HCT116 (cell line): ENCODE measurements around the gene NAA15. TPM values are rescaled to one million over a fixed set of nuclear protein-coding genes. Genes with fewer than 3 reads are reported as not detected.

Experiments used
- ATAC-seq: fragments of 200-7000 bp; cut with Tn5 transposase; 2 replicates; pipeline ENCODE4 v1.9.1; 2020; ENCODE audit warnings: mild to moderate bottlenecking, moderate library complexity
- BruUV-seq: library from RNA; stranded (reverse); fragments of 400-500 nt; replicated peaks from 2 replicates; lab custom pipeline; 2021; lab: Mats Ljungman, UMichigan
- CTCF ChIA-PET: fragments of 300-600 bp; sonication (Branson Sonifier 250); formaldehyde crosslinking; loops from one replicate; lab custom pipeline; 2021; ENCODE audit warnings: antibody characterized with exemption; lab: Charles Lee
- POLR2A ChIA-PET: fragments of 300-600, 350-600 bp; sonication (Branson Sonifier 250); formaldehyde crosslinking; loops from one replicate; lab custom pipeline; 2021; ENCODE audit warnings: antibody characterized with exemption; lab: Charles Lee
- RAD21 ChIA-PET, 2 experiments: fragments of 300-600 bp; sonication (Branson Sonifier 250); formaldehyde crosslinking; loops; one replicate each; lab custom pipeline; 2023; ENCODE audit warnings: low total read pairs in 2 of 2; ENCODE audit not compliant: uncharacterized antibody in 2 of 2, unreplicated experiment in 2 of 2, low non-redundant PET in 1 of 2; lab: Charles Lee
- DNase-seq: peaks from one replicate; pipeline ENCODE4 v3.0.0-alpha.2; 2010; ENCODE audit warnings: low read depth, low spot score
- H2AFZ ChIP-seq: fragments of 200-600 bp; shearing (Covaris generic), sonication (generic); 2 replicates; pipeline ENCODE4 v1.6.1; 2017; ENCODE audit warnings: low read depth, mixed run types, mixed read lengths, antibody characterized with exemption, low read length; ENCODE audit not compliant: poor library complexity, severe bottlenecking
- H3K27ac ChIP-seq: 2 replicates; pipeline ENCODE4 v1.5.1; 2012; ENCODE audit warnings: low read depth, low read length
- H3K27me3 ChIP-seq: fragments of 200-600 bp; sonication (generic); 2 replicates; pipeline ENCODE4 v1.6.1; 2016; ENCODE audit warnings: mixed run types, low read length, mixed read lengths; ENCODE audit not compliant: insufficient read depth
- H3K36me3 ChIP-seq, 2 experiments: fragments of 200-500 bp in 1 of 2; fragments of 200-600 bp in 1 of 2; sonication (Bioruptor generic) in 1 of 2; sonication (generic) in 1 of 2; 2 replicates each; pipeline versions ENCODE4 v1.5.1 to v1.6.1; 2014 to 2016; ENCODE audit warnings: low read length in 2 of 2, inconsistent platforms in 1 of 2, mixed read lengths in 1 of 2, mixed run types in 1 of 2; ENCODE audit not compliant: insufficient read depth in 2 of 2, control insufficient read depth in 1 of 2
- H3K4me1 ChIP-seq, 2 experiments: fragments of 200-600 bp in 1 of 2; sonication (generic) in 1 of 2; 2 replicates each; pipeline versions ENCODE4 v1.5.1 to v1.6.1; 2012 to 2017; ENCODE audit warnings: low read length in 2 of 2, inconsistent platforms in 1 of 2, mild to moderate bottlenecking in 1 of 2, mixed read lengths in 1 of 2, mixed run types in 1 of 2, moderate library complexity in 1 of 2; ENCODE audit not compliant: insufficient read depth in 2 of 2, control insufficient read depth in 1 of 2
- H3K4me2 ChIP-seq: fragments of 200-600 bp; sonication (generic); 2 replicates; pipeline ENCODE4 v1.6.1; 2017; ENCODE audit warnings: mixed run types, low read length, mixed read lengths
- H3K4me3 ChIP-seq, 2 experiments: fragments of 200-600 bp in 1 of 2; sonication (generic) in 1 of 2; replicated peaks in 1 of 2; 2 replicates each; pipeline ENCODE4 v1.5.1; 2011 to 2016; ENCODE audit warnings: low read length in 2 of 2, control low read depth in 1 of 2, low read depth in 1 of 2, mild to moderate bottlenecking in 1 of 2, mixed read lengths in 1 of 2, mixed run types in 1 of 2
- H3K79me2 ChIP-seq: fragments of 200-600 bp; sonication (generic); 2 replicates; pipeline ENCODE4 v1.6.1; 2017; ENCODE audit warnings: mild to moderate bottlenecking, mixed run types, low read length, moderate library complexity, mixed read lengths; ENCODE audit not compliant: insufficient read depth
- H3K9ac ChIP-seq: fragments of 200-600 bp; sonication (generic); 2 replicates; pipeline ENCODE4 v1.6.1; 2016; ENCODE audit warnings: low read length, mixed read lengths
- H3K9me2 ChIP-seq: fragments of 200-600 bp; sonication (generic), shearing (Covaris generic); 2 replicates; pipeline ENCODE4 v1.6.1; 2017; ENCODE audit warnings: mixed run types, mild to moderate bottlenecking, moderate library complexity; ENCODE audit not compliant: insufficient read depth
- H3K9me3 ChIP-seq, 2 experiments: fragments of 200-500 bp in 1 of 2; fragments of 200-600 bp in 1 of 2; sonication (Bioruptor generic) in 1 of 2; sonication (generic) in 1 of 2; 2 replicates each; pipeline ENCODE4 v1.6.1; 2014 to 2017; ENCODE audit warnings: low read length in 2 of 2, mixed read lengths in 2 of 2, inconsistent platforms in 1 of 2, low read depth in 1 of 2, mild to moderate bottlenecking in 1 of 2, mixed run types in 1 of 2, moderate library complexity in 1 of 2; ENCODE audit not compliant: control insufficient read depth in 1 of 2, insufficient read depth in 1 of 2
- H4K20me1 ChIP-seq: fragments of 200-600 bp; sonication (generic), shearing (Covaris generic); 2 replicates; pipeline ENCODE4 v1.6.1; 2017; ENCODE audit warnings: mixed run types, mild to moderate bottlenecking, moderate library complexity; ENCODE audit not compliant: insufficient read depth
- JUND ChIP-seq: IDR thresholded peaks from 2 replicates; pipeline ENCODE4 v1.6.1; 2012
- POLR2AphosphoS5 ChIP-seq: IDR thresholded peaks from 2 replicates; pipeline ENCODE4 v1.6.1; 2011; ENCODE audit warnings: mild to moderate bottlenecking, low read depth, low read length, moderate library complexity
- REST ChIP-seq: IDR thresholded peaks from 2 replicates; pipeline ENCODE4 v1.6.1; 2012; ENCODE audit warnings: low read depth
- TCF7L2 ChIP-seq: IDR thresholded peaks from 2 replicates; pipeline ENCODE4 v1.7.0; 2011; ENCODE audit warnings: borderline replicate concordance, inconsistent platforms; ENCODE audit not compliant: insufficient read depth, insufficient read length; ENCODE audit errors: extremely low read depth
- YY1 ChIP-seq: IDR thresholded peaks from 2 replicates; pipeline ENCODE4 v1.6.1; 2011; ENCODE audit warnings: low read length, low read depth, moderate library complexity, mild to moderate bottlenecking; ENCODE audit not compliant: insufficient replicate concordance; ENCODE audit errors: extremely low read depth
- intact Hi-C: fragments of 100-400 bp; cut with micrococcal nuclease; formaldehyde crosslinking; loops from 2 replicates; pipeline ENCODE4 v1.10.0; 2022
- total RNA-seq: library from RNA; stranded (reverse); gene quantifications from one replicate; pipeline ENCODE4 v1.2.1, GENCODE V29; 2021; ENCODE audit not compliant: unreplicated experiment
- TF ChIP-seq, protein P1 (sequence below), 3 experiments: fragments of 200-600 bp in 1 of 3; sonication (generic) in 1 of 3; IDR thresholded peaks in 2 of 3; conservative IDR thresholded peaks in 1 of 3; 2 replicates each; pipeline ENCODE4 v1.5.1; 2012 to 2017; ENCODE audit warnings: low read depth in 2 of 3, low read length in 2 of 3, antibody characterized with exemption in 1 of 3, borderline replicate concordance in 1 of 3, control low read depth in 1 of 3, mild to moderate bottlenecking in 1 of 3, mixed read lengths in 1 of 3, mixed run types in 1 of 3, moderate library complexity in 1 of 3; ENCODE audit not compliant: insufficient read depth in 1 of 3

Gene NAA15
- total RNA-seq, 1 experiment from 2014 or later: 79.7 TPM

GRCh38 chr4:139419388-139419914 is 118.1 kb downstream of the NAA15 start:
- Histone ChIP-seq H4K20me1 (no peaks in the 10 kb centered on the region), H3K27ac (no peak overlapping the region), H3K4me2 (no peak overlapping the region), H3K27me3 (no peaks in the 10 kb centered on the region), H2AFZ (no peak overlapping the region), H3K9me2 (no peaks in the 10 kb centered on the region), H3K36me3 (peaks cover 0 to 4% of the 10 kb centered on the region in 2 experiments; a peak in 2 of 4 replicates), H3K4me1 (no peaks in the 10 kb centered on the region), H3K9ac (no peak overlapping the region), H3K9me3 (no peaks in the 10 kb centered on the region), H3K79me2 (no peaks in the 10 kb centered on the region), H3K4me3 (no peak overlapping the region)
- no TSS peak for BruUV-seq
- POLR2A ChIA-PET: no interaction called here
- CTCF ChIA-PET: no interaction called here
- RAD21 ChIA-PET: no interaction called here
- TF ChIP-seq REST (no peak), YY1 (no peak), TCF7L2 (no peak), JUND (no peak), POLR2AphosphoS5 (no peak)
- TF ChIP-seq, protein P1, sequence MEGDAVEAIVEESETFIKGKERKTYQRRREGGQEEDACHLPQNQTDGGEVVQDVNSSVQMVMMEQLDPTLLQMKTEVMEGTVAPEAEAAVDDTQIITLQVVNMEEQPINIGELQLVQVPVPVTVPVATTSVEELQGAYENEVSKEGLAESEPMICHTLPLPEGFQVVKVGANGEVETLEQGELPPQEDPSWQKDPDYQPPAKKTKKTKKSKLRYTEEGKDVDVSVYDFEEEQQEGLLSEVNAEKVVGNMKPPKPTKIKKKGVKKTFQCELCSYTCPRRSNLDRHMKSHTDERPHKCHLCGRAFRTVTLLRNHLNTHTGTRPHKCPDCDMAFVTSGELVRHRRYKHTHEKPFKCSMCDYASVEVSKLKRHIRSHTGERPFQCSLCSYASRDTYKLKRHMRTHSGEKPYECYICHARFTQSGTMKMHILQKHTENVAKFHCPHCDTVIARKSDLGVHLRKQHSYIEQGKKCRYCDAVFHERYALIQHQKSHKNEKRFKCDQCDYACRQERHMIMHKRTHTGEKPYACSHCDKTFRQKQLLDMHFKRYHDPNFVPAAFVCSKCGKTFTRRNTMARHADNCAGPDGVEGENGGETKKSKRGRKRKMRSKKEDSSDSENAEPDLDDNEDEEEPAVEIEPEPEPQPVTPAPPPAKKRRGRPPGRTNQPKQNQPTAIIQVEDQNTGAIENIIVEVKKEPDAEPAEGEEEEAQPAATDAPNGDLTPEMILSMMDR (IDR thresholded peaks at IDR 0.05 in 2 of 3, conservative IDR thresholded peaks at IDR 0.05 in 1 of 3; ENCODE audit: borderline replicate concordance in 1 of 3, insufficient read depth in 1 of 3, low read depth in 2 of 3, low read length in 2 of 3): no peak
- ATAC-seq (no peak), DNase-seq (no peak)
- intact Hi-C loops: loop anchor here (10.0 kb wide), 2 partner anchors 115 to 235 kb away; no protein-coding TSS in a partner anchor
